ENCODE measurements around the gene BMI1.

The BMI1 gene

GRCh38 chr10:22368981-22369380 is 48.1 kb downstream of the BMI1 start:
- DNase-seq, result no peak

DNA sequence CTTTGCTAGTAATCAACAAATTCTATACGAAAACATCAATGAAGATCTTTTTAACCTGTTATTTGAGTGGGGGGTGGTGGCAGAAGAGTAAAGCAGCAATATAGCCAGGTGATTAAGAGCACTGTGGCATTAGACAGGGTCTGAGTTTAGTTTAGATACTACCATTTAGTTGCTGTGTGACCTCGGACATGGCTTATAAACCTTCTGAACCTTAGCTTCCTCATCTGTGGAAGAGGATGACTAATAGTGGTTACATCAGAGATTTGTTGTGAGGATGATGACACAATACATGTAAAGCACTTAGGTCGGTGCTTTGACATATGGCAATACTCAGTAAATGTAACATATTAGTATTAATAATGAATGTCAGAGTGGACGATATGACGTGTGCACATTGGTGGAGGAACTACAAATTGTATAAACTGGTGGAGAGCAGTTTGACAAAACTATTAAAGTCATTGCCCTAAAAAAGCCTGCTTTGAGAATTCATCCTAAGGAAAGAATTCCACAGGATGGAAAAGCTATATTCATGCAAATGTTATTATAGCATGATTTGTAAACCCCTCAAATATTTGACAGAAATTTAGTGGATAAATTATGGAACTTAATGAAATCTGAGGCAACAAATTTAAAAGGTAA is 48.7 kb downstream of the BMI1 start:
- DNase-seq, result no peak

- no peak for DNase-seq
Observed at GRCh38 chr10:22370320-22370719, 49.4 kb downstream of the BMI1 start.

DNA sequence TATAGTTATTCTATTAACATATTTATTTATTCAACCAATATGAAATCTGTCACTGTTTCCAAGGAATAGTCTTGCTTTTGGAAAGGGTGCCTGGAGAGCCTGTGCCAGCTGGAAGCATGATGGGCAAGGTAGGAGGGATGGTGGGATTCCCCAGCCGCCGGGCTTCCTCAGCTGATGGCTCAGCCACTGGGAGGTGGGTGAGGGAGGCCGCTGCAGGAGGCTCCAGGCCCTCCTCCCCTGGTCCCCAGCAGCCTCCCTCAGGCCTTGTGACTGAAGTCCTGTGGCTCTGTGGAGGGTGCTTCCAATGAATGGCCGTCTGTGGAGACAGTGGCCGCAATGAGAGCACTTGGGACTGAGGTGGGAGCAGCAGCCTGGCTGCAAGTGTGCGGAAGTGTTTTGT is 51.4 kb downstream of the BMI1 start:
- DNase-seq, result no peak

DNA sequence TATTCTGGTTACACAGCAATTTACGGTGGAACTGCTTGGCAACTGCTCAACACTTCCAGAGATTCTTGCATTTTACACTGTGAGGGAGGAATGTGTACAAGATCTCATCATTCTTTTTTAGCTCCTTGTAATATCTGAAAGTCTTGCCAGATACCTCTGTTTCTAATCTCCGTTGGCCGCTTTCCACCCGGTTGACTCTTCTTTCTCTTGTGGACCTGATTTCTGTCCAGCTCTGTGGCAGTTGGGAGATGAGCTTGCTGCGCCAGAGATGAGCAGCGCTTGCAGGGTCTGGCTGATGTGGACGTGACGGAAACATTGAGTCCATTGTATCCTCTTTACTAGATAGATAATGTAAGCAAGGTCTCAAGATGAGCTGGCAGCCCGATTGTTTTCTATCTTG is 52.0 kb downstream of the BMI1 start:
- DNase-seq, result no peak

GRCh38 chr10:22374489-22375126 is 53.7 kb downstream of the BMI1 start:
- no peak for DNase-seq

DNA sequence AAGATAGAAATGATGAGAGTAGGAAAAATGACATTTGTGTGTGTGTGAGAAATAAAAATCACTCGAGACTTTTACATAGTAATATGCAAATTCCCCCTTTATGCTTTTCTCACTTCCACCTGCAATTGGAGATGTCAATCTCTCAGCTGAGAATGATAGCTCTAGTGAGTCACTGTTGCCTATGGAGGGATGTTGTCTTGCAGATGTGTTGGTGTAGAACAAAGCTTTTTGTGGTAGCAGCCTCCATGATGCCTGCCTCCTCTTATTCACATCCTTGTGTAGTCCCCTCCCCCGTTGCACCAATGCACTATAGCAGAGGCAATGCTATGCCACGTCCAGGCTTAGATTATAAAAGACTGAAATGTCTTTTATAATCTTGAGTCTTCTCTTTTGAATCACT is 58.2 kb downstream of the BMI1 start:
- no peak for DNase-seq
